Uterus (tissue), 4 donors: ENCODE results near the gene CDK19. TPM values are rescaled to one million over a fixed set of nuclear protein-coding genes. Genes with fewer than 3 reads are reported as not detected.
A peak's percentile ranks its signal among the peaks of the same experiment; 100 is the strongest.

Source experiments
- DNase-seq, 2 donors: peaks; one replicate each; pipeline ENCODE4 v3.0.0-alpha.2; 2019 to 2020
- H3K27ac ChIP-seq, 2 donors: fragments of 200-600 bp; sonication (generic); 1 replicate in 1 of 2; 2 replicates in 1 of 2; pipeline ENCODE4 v1.5.1; 2016 to 2018
- H3K27me3 ChIP-seq, 2 donors: fragments of 200-600 bp; sonication (generic); one replicate each; pipeline ENCODE4 v1.5.1; 2018 to 2019; ENCODE audit warnings: control low read depth in 1 of 2
- H3K36me3 ChIP-seq, 2 donors: fragments of 200-600 bp; sonication (generic); one replicate each; pipeline ENCODE4 v1.5.1; 2019; ENCODE audit warnings: control low read depth in 1 of 2
- H3K4me1 ChIP-seq, 2 donors: fragments of 200-600 bp; sonication (generic); one replicate each; pipeline ENCODE4 v1.5.1; 2018 to 2019; ENCODE audit warnings: control low read depth in 1 of 2
- H3K4me3 ChIP-seq, 2 donors: fragments of 200-600 bp; sonication (generic); 1 replicate in 1 of 2; 2 replicates in 1 of 2; pipeline ENCODE4 v1.5.1; 2018 to 2019; ENCODE audit warnings: mild to moderate bottlenecking in 1 of 2
- H3K9me3 ChIP-seq, 2 donors: fragments of 200-600 bp; sonication (generic); one replicate each; pipeline ENCODE4 v1.5.1; 2019; ENCODE audit warnings: control low read depth in 1 of 2
- CTCF ChIP-seq, 4 experiments: fragments of 200-600 bp in 2 of 4; fragments of 450-650 bp in 2 of 4; sonication (generic) in 2 of 4; IDR thresholded peaks; one replicate each; pipeline ENCODE4 v1.5.1; 2016 to 2019; ENCODE audit warnings: antibody characterized with exemption in 4 of 4, mild to moderate bottlenecking in 2 of 4, moderate library complexity in 1 of 4
- POLR2A ChIP-seq, 2 donors: fragments of 450-650 bp; IDR thresholded peaks; one replicate each; pipeline ENCODE4 v1.6.1; 2016; ENCODE audit warnings: antibody characterized with exemption in 2 of 2, mild to moderate bottlenecking in 1 of 2, moderate library complexity in 1 of 2
- intact Hi-C: fragments of 100-400 bp; cut with DNase I; formaldehyde crosslinking; loops from one replicate; pipeline ENCODE4 v1.15.1; 2023; ENCODE audit warnings: low total_unique reads
- total RNA-seq, 4 donors: library from RNA; depleted of rRNA in 3 of 4; stranded (reverse); fragments of >200 nt in 3 of 4; gene quantifications; one replicate each; pipeline versions ENCODE4 v1.1.0 to v1.2.4, GENCODE V29; 2014 to 2023
- donor health status: DM: yes; HTN: yes; CAD: no.

CDK19 gene
- total RNA-seq, 4 donors from 2014 or later: 1.0 to 34.3 (median 12.9) TPM

- intact Hi-C loops: no loop called here
- H3K27ac ChIP-seq: no peak overlapping the region
- H3K27me3 ChIP-seq: no peaks in the 10 kb centered on the region
- no peaks in the 10 kb centered on the region for H3K4me1 ChIP-seq
- no peaks in the 10 kb centered on the region for H3K36me3 ChIP-seq
- no peak for DNase-seq
- H3K4me3 ChIP-seq: no peak overlapping the region
- TF ChIP-seq CTCF (IDR thresholded peaks at IDR 0.05): no peak
- TF ChIP-seq POLR2A (IDR thresholded peaks at IDR 0.05): no peak
- no peaks in the 10 kb centered on the region for H3K9me3 ChIP-seq
Measured at GRCh38 chr6:110687326-110687725, 127.9 kb downstream of the CDK19 start.

DNA sequence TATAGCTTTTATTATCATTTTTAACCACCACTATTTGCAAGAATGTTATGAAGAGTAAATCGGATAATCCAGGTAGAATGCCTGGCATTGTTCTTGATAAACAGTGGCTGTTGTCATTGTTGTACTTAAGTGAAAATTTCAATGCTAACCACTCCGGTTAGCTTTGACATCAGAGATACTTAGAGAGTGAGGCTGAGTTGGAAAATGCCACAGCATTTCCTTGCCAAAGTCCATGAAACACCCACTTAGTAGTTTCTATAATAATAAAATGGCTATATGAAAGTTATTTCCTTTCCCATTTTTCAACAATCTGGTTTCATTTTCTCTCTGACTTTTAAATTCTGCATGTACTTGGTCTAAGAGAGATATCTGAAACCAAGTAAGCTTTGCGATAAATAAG is 132.0 kb downstream of the CDK19 start:
- no peak for DNase-seq
- intact Hi-C loops: no loop called here

GRCh38 chr6:110682460-110682853 is 132.8 kb downstream of the CDK19 start:
- Histone ChIP-seq H3K9me3 (no peaks in the 10 kb centered on the region), H3K27ac (no peak overlapping the region), H3K36me3 (no peaks in the 10 kb centered on the region), H3K4me3 (no peak overlapping the region), H3K4me1 (no peaks in the 10 kb centered on the region), H3K27me3 (no peaks in the 10 kb centered on the region)
- intact Hi-C loops: no loop called here
- TF ChIP-seq CTCF (IDR thresholded peaks at IDR 0.05): peak; percentile 54 to 80 (median 76)
- no peak for TF ChIP-seq POLR2A (IDR thresholded peaks at IDR 0.05)
- peak in 1 of 2 donors; percentile 74 for DNase-seq

More for the DNA sequence above, 132.0 kb downstream of the CDK19 start:
- Histone ChIP-seq H3K27ac (no peak overlapping the region), H3K36me3 (no peaks in the 10 kb centered on the region), H3K4me3 (no peak overlapping the region), H3K27me3 (no peaks in the 10 kb centered on the region), H3K9me3 (no peaks in the 10 kb centered on the region), H3K4me1 (no peaks in the 10 kb centered on the region)
- TF ChIP-seq POLR2A (IDR thresholded peaks at IDR 0.05) (no peak), CTCF (IDR thresholded peaks at IDR 0.05) (no peak)

GRCh38 chr6:110681543-110682459 is 133.5 kb downstream of the CDK19 start:
- Histone ChIP-seq H3K27ac (no peak overlapping the region), H3K27me3 (no peaks in the 10 kb centered on the region), H3K4me3 (no peak overlapping the region), H3K9me3 (no peaks in the 10 kb centered on the region), H3K4me1 (no peaks in the 10 kb centered on the region), H3K36me3 (no peaks in the 10 kb centered on the region)
- DNase-seq: no peak
- no peak for TF ChIP-seq CTCF (IDR thresholded peaks at IDR 0.05)
- TF ChIP-seq POLR2A (IDR thresholded peaks at IDR 0.05): no peak
- intact Hi-C loops: no loop called here

GRCh38 chr6:110676396-110676795 is 138.9 kb downstream of the CDK19 start:
- H3K36me3 ChIP-seq: no peaks in the 10 kb centered on the region
- DNase-seq: no peak
- no peak overlapping the region for H3K4me3 ChIP-seq
- no peak overlapping the region for H3K27ac ChIP-seq
- no peak for TF ChIP-seq CTCF (IDR thresholded peaks at IDR 0.05)
- TF ChIP-seq POLR2A (IDR thresholded peaks at IDR 0.05): no peak
- no peaks in the 10 kb centered on the region for H3K4me1 ChIP-seq
- intact Hi-C loops: loop anchor here (10.0 kb wide), 1 partner anchor 278 kb away; the partner anchor contains the start of gene GTF3C6
- H3K27me3 ChIP-seq: no peaks in the 10 kb centered on the region
- H3K9me3 ChIP-seq: no peaks in the 10 kb centered on the region
